ENCODE measurements around the gene PLXNA4.

The PLXNA4 gene

DNA sequence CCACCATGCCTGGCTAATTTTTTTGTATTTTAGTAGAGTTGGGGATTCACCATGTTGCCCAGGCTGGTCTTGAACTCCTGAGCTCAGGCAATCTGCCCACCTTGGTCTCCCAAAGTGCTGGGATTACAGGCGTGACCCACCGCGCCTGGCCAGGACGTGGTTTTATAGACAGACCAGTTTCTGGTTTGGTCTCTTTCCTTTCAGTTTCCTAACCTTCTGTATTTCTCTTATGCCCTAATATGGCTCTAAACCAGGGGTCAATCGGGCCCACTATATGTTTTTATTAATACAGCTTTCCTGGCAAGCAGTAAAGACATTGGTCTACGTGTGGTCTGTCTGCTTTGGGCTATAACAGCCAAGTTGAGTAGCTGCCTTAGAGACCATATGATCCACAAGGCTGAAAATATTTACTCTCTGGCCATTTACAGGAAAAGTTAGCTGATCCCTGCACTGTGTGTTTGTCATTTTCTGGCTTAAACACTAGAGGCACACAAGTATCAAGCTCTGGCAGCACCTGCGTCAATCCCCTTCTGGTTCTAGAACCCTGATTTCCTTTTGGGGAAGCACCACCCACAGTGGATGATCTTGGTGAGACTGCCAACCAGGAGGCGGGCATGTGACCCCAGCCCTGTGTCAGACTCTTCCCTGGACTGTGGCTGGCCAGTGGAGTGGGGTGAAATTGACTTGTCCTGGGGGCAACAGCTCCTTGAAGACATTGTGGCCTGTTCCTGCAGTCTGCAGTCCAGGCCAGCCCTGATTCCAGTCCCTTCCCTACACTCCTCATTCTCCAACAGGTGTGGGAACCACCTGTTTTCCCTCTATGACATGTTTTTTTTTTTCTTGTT is 497.2 kb downstream of the PLXNA4 start:
- TF ChIP-seq GATA2 (IDR thresholded peaks at IDR 0.05; ENCODE audit: low read depth, low read length) (no peak), GATA3 (IDR thresholded peaks at IDR 0.05; ENCODE audit: low read depth, low read length) (no peak)

DNA sequence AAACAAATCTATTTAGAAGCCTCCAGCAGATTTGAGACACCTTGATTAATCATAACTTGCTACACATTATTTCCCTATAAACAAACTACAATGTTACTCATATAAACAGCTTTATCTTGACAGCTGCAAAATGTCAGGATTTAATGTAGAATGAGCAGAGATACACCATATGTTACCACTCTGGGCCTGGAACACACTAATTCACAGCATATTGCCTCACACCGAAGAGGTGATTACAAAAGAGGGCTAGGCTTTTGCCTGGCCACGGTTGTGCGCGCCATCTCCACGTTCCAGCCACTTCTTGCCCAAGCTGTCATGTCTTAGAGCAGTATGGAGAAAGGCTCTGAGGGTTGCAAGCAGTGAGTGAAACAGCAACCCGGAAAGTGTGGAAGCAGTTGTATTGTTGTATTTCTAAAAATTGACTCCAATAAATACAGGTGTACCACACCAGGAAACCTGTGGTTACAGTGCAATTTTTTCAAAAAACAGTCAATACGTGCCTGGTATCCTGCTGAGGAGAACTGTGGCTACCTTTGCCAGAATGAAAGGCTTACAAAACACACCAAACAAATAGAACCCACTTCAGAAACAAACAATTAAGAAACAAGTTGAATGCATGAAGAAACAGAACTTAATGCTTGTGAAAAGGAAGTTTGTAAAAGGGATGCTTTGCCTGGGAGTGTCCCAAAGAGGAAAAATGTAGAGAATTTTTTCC is 498.1 kb downstream of the PLXNA4 start:
- TF ChIP-seq GATA3 (IDR thresholded peaks at IDR 0.05; ENCODE audit: low read depth, low read length) (no peak), GATA2 (IDR thresholded peaks at IDR 0.05; ENCODE audit: low read depth, low read length) (no peak)

DNA sequence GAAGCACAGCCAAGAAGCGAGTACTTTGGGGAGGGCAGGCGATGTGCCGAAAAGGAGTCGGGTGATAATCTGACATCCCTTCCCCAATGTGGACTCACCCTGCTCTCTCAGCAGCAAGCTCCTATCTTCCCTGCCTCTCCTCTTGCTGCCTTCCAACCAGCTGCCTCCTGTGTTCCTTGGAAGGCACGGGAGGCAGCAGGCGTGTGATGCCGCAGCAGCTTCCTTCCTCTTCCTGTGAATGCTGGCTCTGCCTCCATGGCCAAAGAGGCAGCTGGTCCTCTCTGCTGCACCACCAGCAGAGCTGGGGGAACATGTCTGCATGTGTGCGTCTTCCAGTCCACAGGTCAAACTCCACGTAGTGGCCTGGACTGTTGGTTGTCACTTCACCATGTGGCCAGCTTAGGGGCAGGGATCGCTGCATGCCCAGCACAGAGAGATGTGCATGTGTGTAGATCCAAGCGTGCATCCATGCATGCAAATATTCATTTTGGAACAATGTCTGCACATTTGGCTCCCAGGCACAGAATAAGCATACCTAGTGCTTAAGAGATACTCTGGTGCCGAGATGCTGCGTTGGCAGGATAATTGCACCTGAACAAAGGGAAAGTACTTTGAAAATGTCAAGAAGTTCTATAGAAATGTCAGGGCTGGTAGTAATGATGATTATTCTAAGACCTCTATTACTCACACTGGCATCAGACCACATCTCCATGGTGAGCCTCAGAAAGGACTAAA is 499.8 kb downstream of the PLXNA4 start:
- TF ChIP-seq GATA3 (IDR thresholded peaks at IDR 0.05; ENCODE audit: low read depth, low read length) (no peak), GATA2 (IDR thresholded peaks at IDR 0.05; ENCODE audit: low read depth, low read length) (no peak)

DNA sequence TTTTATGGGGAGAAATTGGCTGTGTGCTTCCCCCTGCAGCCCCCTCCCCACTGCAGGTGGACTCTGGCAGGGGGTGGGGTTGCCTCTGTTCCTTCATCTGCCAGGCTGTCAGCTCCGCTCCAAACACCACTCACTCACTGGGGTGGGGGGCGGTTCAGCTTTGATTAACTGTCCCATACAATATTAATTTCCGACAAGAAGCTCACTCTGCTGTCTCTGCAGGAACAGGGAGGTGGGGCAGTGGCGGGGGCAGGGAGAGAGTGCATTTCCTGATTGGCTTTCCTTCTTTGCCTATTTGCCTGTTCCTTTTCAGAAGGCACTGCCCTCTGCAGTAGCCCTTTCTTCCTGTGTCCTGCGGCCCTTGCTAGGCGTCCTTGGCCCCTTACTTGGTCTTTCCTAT is 500.8 kb downstream of the PLXNA4 start:
- TF ChIP-seq GATA2 (IDR thresholded peaks at IDR 0.05; ENCODE audit: low read depth, low read length) (no peak), GATA3 (IDR thresholded peaks at IDR 0.05; ENCODE audit: low read depth, low read length) (no peak)

DNA sequence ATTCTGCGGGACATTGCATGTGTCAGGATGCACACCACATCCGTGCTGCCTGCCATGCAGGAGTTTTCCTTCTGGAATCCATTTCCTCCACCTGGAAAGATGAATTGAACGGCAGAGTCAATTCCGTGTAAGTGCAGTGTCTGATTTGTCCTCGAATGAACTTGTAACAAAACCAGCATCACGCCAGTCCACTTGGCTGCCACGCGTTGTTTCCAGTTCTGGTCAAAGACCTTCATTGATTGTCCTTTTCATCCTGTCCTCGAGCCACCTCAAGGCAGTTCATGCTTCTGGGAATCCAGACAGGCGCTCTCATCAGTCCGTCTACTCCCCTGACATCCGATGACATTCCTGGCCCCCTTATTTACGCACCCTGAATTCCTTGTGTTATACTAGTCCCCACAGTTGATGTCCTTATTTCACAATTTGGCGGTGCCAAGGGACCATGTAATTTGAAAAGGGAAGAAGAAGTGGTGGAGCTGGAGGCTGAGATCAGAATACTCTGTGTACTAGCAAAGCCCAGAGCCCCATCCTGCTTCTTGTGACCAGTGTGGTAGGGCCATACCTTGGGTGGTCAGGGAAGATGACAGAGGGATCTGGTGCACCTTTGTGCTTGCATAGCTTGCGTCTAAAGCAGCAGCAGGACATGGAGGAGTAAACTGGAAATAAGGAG is 502.2 kb downstream of the PLXNA4 start:
- TF ChIP-seq GATA3 (IDR thresholded peaks at IDR 0.05; ENCODE audit: low read depth, low read length) (no peak), GATA2 (IDR thresholded peaks at IDR 0.05; ENCODE audit: low read depth, low read length) (no peak)

Data from SH-SY5Y (cell line).